PFSK-1 (cell line): ENCODE results near the gene KCTD1.

Experiments used
- FOXP2 ChIP-seq: optimal IDR thresholded peaks from 2 replicates; pipeline ENCODE3; 2011; ENCODE audit warnings: borderline replicate concordance, control low read depth, inconsistent platforms; ENCODE audit not compliant: insufficient read depth; ENCODE audit errors: extremely low read length, extremely low read depth
- POLR2AphosphoS5 ChIP-seq: IDR thresholded peaks from 2 replicates; pipeline ENCODE4 v1.6.1; 2012; ENCODE audit warnings: low read depth, mild to moderate bottlenecking, control low read depth, low read length, moderate library complexity
- REST ChIP-seq, 2 experiments: IDR thresholded peaks; 2 replicates each; pipeline versions ENCODE4 v1.6.1 to v1.8.0; 2011 to 2012; ENCODE audit warnings: low read depth in 2 of 2, low read length in 2 of 2, control low read depth in 1 of 2, inconsistent platforms in 1 of 2, mild to moderate bottlenecking in 1 of 2, moderate library complexity in 1 of 2; ENCODE audit not compliant: insufficient read depth in 1 of 2
- SIN3A ChIP-seq: IDR thresholded peaks from 2 replicates; pipeline ENCODE4 v1.6.1; 2012; ENCODE audit warnings: mild to moderate bottlenecking, low read length, moderate library complexity, borderline replicate concordance; ENCODE audit not compliant: insufficient read depth
- TAF1 ChIP-seq: IDR thresholded peaks from 2 replicates; pipeline ENCODE4 v1.6.1; 2012; ENCODE audit warnings: low read length, control low read depth, borderline replicate concordance; ENCODE audit not compliant: insufficient read depth

The KCTD1 gene

GRCh38 chr18:26461405-26461804 lies 86.9 kb downstream of the KCTD1 start:
- TF ChIP-seq REST (IDR thresholded peaks at IDR 0.05; ENCODE audit: insufficient read depth in 1 of 2, low read depth in 2 of 2, low read length in 2 of 2) (no peak), SIN3A (no peak), TAF1 (no peak), POLR2AphosphoS5 (no peak), FOXP2 (no peak)

GRCh38 chr18:26460449-26461091 lies 87.8 kb downstream of the KCTD1 start:
- TF ChIP-seq TAF1 (no peak), FOXP2 (no peak)

GRCh38 chr18:26459884-26460283 lies 88.5 kb downstream of the KCTD1 start:
- TF ChIP-seq TAF1: no peak
- no peak for TF ChIP-seq FOXP2
- TF ChIP-seq POLR2AphosphoS5: no peak
- no peak for TF ChIP-seq REST (IDR thresholded peaks at IDR 0.05; ENCODE audit: insufficient read depth in 1 of 2, low read depth in 2 of 2, low read length in 2 of 2)
- TF ChIP-seq SIN3A: no peak

- TF ChIP-seq POLR2AphosphoS5 (no peak), FOXP2 (no peak), SIN3A (no peak), TAF1 (no peak), REST (IDR thresholded peaks at IDR 0.05; ENCODE audit: insufficient read depth in 1 of 2, low read depth in 2 of 2, low read length in 2 of 2) (no peak)
These were observed 89.0 kb downstream of the KCTD1 start for GRCh38 chr18:26459340-26459739.

GRCh38 chr18:26458526-26459232 lies 89.7 kb downstream of the KCTD1 start:
- no peak for TF ChIP-seq TAF1
- TF ChIP-seq SIN3A: no peak
- no peak for TF ChIP-seq FOXP2
- no peak for TF ChIP-seq POLR2AphosphoS5
- no peak for TF ChIP-seq REST (IDR thresholded peaks at IDR 0.05; ENCODE audit: insufficient read depth in 1 of 2, low read depth in 2 of 2, low read length in 2 of 2)
